Stimulated activated CD8-positive, alpha-beta memory T cell treated with anti-CD3 and anti-CD28 coated beads, Interleukin-2, amount 100 ng/mL, for 1 hour (primary cell): ENCODE results near the gene WDR5.
"Not testable (repeated sequence)": the region's sequence is repeated elsewhere in the genome, so short reads cannot be mapped to it uniquely, and the experiment has no call there.

Experiments used
- DNase-seq, 2 donors: peaks; one replicate each; pipeline ENCODE4 v3.0.0-alpha.2; 2020; ENCODE audit warnings: low read depth in 2 of 2

The WDR5 gene

GRCh38 chr9:134135343-134136117, at the start of gene WDR5:
WDR5 (plus strand) TSS chr9:134136082; CDS start chr9:134139878, 3,796 bp downstream.
- DNase-seq, result peak; percentile 82 to 89

DNA sequence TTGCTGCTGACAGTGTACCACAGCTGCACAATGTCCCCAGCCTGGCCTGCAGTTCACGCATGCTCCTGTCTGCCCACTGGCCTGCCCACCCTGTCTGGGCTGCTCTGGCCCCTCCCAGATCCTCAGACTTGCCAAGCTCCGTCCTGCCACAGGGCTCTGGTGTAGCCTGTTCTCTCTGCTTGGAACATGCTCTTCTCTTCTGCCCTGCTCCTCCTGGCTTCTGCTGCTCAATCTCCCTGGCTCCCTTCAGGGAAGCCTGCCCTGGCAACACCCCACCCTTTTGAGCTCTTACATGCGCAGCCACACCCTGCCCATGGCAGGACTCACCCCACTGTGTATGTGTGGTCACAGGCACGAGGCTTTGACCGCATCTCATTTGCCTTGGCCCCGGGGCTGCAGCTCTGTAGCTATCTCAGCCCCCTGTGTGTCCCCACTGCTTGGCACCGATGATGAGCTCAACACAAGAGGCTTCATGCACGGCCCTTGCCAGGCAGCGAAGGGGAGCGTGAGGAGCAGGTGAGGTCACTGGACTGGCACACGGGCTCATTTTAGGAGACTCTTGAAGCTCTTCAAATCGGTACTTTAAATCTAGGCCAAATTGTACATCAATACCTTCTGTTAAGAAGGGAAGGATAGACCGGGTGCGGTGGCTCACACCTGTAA, 47.7 kb upstream of the WDR5 start:
- DNase-seq, result no peak

DNA sequence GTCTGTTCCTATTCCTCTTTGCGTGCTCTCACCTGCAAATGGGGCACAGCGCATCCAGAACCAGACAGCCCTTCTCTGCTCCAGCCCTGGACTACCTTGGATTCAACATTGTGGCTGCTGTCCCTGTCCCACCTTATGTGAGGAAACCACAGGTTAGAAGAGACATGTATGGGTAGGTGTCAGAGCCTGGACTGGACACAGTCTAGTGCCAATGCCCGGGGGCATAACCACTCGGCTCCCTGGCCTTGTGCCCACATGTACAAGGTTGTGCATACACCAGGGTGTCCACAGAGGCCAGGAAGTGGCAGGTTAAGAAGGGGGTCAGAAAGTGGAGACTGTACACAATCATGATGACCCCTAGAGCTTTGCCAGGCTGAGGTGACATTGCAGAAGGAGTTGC, 45.9 kb upstream of the WDR5 start:
- DNase-seq, result no peak

- peak; percentile 26 to 28 for DNase-seq
These were observed 36.6 kb upstream of the WDR5 start for GRCh38 chr9:134099123-134099761.

DNA sequence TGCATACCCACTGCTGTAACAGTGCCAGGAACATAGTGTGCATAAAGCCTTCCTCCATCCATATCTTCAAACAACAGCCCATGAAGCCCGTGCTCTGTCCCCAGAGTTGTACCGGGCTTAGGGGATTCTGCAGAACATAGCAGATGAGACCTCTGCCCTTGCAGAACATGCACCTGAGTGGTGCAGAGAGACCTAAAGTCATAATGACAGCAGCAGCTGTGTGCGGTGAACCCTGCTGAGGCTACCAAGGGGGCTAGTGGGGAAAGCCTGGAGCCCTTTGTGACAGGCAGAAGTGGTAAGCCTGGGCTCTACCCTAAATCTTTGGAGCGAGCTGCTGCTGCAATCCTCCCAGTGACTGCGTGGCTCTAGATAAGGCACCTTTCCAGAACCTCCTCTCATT, 35.8 kb upstream of the WDR5 start:
- DNase-seq, result no peak

DNA sequence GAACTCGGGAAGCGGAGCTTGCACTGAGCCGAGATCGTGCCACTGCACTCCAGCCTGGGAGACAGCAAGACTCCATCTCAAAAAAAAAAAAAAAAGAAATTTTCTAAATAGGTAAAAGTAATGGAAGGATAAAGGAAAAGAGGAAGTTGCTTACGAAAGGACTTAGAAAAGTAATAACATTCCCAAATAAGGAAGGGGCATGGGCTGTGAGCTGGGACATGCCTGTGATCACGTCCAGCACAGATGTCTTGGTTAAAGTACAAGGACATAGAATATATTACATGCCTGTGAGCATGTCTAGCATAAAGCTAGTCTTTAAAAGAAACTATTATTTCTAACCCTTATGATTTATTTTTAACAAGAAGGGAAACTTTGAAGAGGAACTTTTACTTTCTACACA, 34.7 kb upstream of the WDR5 start:
- not testable (repeated sequence) for DNase-seq

DNA sequence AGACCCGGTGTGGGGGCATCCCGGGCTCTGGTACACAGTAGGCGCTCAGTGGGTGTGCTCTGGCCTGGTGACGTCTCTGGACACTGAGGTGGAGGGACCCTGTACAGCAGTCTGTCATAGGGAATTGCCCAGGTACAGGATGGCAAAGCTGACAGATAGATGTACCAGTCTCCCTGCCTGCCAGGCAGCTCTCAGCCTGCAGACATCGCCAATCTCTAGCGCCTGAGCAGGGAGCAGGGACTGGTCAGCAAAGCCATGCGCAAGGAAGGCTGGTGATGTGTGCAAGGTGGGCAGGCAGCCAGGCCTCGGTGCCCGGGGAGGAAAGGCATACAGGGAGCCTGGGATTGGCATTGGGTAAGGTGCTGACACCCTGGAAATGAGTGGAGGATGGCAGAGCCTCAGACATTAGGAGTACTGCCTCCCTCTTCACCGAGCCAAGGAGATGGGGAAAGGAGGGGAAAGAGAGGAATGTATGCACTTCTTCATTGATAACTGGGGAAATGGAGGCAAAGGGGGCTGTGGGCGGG, 34.2 kb upstream of the WDR5 start:
- DNase-seq, result no peak

GRCh38 chr9:134103391-134103998, 32.4 kb upstream of the WDR5 start:
- no peak for DNase-seq

DNA sequence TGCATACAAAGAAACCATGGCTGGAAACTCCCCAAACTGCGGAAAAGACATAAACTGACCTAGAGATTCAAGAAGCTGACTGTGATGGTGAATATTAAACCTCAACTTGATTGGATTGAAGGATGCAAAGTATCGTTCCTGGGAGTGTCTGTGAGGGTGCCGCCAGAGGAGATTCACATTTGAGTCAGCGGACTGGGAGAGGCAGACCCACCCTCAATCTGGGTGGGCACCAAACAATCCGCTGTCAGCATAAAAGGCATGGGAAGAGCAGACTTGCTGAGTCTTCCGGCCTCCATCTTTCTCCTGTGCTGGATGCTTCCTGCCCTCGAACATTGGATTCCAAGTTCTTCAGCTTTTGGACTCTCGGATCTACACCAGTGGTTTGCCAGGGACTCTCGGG, 24.8 kb upstream of the WDR5 start:
- no peak for DNase-seq

- DNase-seq, result no peak
These were observed 23.3 kb upstream of the WDR5 start for GRCh38 chr9:134112561-134112960.

- DNase-seq, result not testable (repeated sequence)
These were observed 16.9 kb upstream of the WDR5 start for GRCh38 chr9:134118972-134119371.

DNA sequence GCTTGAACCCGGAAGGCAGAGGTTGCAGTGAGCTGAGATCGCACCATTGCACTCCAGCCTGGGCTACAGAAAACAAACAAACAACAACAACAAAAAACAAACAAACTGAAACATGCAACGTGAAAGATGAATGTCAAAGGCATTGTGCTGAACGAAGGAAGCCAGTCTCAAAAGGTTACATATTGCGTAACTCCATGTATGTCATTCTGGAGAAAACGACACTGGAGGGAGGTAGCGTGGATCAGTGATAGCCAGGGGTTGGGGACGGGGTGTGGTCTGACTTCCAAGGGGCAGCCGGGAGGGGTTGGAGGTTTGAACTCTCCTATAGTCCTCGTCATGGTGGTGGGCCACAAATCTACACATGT, 12.1 kb upstream of the WDR5 start:
- DNase-seq, result no peak

DNA sequence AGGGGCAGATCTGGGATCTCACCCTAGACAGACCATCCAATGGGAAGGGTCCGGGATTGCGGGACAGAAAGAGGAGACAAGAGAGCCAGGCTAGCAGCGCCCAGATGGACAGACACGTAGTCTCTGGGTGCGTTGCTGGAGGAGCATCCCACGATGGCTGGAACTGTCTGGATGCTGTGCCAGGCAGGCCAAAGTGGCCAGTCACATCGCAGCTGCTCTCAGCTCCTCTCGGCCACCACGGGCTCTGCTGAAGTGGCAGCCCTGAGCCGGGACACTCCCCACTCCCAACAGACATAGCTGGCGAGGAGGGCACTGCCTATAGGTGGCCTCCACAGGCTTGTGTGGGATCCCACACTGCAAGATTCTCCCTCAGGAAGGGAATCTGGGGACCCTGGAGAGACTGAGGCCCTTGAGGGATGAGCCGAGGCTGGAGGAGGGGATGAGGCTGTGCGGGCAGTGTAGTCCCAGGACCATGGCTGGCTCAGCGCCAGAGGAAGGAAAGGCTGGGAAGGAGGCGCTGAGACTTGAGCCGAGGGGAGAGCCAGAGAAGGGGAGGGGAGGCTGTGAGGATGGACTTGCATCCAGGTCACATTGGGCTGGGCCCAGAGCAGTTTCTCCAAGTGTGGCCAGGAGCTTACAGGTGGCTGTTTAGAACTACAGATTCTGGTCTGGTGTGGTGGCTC, 10.3 kb upstream of the WDR5 start:
- DNase-seq, result no peak

- DNase-seq, result no peak
These were observed 9.5 kb upstream of the WDR5 start for GRCh38 chr9:134126373-134126772.

- no peak for DNase-seq
These were observed 8.8 kb upstream of the WDR5 start for GRCh38 chr9:134127065-134127580.

DNA sequence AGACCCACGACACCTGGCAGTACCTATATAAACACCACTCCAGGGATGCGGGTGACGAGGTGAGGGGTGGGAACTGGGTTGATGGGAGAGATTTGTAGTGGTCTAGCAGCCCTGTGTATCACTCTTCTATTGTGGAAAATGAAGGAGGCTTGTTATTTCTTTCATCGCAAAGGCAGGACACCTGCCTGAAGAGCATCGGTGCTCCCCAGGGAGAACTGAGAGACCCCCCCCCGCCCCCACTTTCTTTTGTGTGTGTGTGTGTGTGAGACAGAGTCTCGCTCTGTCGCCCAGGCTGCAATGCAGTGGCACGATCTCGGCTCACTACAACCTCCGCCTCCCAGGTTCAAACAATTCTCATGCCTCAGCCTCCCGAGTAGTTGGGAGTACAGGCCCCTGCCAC, 8.3 kb upstream of the WDR5 start:
- DNase-seq, result no peak

GRCh38 chr9:134128727-134129679, 6.9 kb upstream of the WDR5 start:
- DNase-seq, result no peak

GRCh38 chr9:134130503-134131375, 5.1 kb upstream of the WDR5 start:
- DNase-seq, result no peak

DNA sequence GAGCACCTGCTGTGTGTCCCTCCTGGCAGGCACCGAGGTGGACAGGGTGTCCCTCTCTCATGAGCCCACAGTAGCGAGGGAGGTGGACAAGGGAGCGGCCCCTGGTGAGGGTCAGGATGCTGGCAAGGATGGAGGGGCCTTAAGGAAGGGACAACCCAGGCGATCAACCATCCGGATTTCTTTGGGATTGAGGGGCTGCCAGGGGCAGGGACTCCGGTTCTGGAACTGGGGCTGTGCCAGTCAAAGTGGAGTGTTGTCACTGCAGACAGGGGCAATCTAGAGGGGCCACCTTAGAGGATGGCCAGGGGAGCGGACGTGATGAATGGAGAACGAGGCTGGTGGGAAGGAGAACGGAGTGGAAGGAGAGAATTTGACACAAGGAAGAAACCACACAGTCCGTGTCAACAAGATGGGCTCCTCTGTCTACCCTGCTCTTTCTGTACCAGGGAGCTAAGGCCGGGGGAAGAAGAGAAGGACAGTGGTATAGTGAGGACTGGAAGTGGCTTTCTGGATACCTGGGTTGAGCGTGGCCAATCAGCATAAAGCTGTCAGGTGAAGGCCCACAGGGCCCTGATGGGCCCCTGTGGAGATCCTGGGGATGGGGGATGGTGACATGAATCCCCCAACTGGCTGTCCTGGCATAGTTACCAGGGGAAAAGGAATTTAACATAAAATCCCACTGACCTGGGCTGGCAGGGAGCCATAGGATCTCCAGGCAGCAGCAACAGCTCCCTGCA, 4.2 kb upstream of the WDR5 start:
- DNase-seq, result no peak
